ENCODE data around the gene TBRG1.

Gene TBRG1

DNA sequence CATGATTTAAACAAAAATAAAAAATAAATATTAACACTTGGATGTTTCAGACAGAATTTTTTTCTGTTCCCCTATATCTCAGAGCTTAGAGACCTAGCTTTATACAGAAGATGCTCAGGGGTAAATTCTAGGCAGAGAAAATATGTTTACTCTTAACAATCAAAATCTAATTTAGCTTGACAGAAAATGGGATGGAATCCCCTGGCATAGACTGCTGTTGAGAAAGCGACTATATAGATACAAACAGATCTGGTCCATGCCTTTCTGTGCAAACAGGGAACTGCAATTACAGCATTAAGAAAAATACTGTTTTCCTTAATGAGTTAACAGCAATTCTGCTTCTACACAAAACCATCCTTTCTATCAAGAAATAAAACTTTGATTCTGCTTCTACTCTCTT is 36.3 kb downstream of the TBRG1 start:
- DNase-seq (ENCODE audit: low read depth in 2 of 2): no peak

DNA sequence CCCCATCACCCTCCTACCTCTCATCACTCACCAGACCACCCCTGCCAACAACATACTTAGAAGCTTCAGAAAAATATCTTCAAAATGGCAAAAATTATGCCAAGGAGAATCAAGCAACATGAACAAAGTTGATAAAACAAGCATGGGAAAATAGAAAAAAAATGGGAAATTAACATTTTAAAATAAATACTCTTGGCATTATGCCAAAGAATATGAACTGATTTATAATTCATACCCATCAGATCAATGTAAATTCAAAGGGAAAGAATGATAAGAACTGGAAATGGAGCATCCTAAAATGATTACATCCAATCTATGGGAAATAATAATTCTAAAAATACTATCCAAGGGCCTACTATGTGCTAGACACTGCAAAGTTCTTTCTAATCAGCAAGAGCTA is 38.9 kb downstream of the TBRG1 start:
- DNase-seq (ENCODE audit: low read depth in 2 of 2): no peak

DNA sequence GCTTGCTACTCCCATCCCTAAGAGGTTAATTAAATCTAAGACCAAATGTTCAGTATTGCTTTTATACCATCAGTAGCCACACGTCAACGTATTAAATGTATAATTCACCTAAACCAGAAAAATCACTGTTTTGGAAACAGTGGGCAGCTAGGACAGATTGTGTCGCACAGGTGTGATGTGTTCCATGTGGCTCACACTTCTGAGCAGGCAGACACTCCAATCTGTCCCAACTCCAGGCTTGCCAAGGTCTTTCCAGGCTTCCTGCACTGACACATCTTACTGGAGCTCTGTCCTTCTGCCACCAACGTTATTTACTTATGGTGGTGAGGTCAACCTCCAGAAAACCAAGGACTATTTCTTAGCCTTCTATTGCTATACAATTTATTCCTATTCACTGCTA is 39.4 kb downstream of the TBRG1 start:
- no peak for DNase-seq (ENCODE audit: low read depth in 2 of 2)

DNA sequence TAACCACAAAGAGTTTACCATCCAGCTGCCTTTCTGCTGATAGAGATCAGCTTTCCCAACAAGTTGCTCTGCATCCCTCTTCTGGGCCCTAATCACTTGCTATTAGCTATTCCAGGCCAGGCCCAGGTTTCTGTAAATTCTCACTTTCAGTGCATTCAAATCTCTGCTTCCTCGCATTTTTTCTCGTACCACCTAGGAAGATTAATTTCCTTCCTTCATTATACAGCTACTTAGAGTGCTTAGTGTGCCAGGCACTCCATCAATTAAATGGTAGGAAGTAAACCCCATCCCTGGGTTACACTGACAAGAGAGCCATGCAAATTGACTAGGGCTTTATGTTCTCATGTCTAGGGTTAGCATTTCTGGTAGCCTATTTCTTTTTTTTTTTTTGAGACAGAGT is 41.2 kb downstream of the TBRG1 start:
- DNase-seq (ENCODE audit: low read depth in 2 of 2): no peak

DNA sequence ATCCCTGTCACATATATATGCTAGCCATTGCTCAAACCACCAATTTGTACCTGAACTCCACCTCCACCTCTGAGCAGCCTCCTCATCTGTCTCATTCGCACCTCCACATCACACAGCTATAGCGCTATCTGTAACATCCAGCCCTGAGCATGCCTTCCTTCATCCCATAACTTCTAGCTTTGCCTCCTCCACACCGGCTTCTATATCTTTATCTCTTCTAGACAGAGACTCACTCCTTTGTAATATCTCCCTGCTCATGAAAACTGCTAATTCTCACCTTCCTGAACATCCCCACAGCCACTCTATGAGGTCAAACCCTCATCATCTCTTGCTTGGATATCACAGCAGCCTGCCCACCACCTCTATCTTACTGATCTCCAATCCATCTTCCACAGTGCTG is 44.9 kb downstream of the TBRG1 start:
- DNase-seq (ENCODE audit: low read depth in 2 of 2): no peak

DNA sequence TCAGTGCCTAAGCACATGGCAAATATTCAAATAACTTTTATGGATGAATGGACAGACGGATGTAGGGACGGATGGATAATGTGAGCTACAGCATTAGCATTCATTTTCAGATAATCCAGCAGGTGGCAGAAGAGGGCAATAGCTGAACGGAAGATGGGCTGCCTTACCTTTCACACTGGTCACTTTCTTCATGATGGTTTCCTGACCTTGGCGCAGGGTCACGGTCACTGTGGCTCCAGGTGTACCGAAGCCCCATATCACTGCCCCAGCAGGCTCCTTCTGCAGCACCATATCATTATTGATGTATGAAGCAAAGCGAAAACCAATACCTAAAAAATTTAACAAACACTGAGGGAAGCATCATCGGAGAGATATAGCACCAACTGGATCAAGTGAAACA is 46.5 kb downstream of the TBRG1 start:
- peak in 1 of 2 donors; percentile 24 for DNase-seq (ENCODE audit: low read depth in 2 of 2)

DNA sequence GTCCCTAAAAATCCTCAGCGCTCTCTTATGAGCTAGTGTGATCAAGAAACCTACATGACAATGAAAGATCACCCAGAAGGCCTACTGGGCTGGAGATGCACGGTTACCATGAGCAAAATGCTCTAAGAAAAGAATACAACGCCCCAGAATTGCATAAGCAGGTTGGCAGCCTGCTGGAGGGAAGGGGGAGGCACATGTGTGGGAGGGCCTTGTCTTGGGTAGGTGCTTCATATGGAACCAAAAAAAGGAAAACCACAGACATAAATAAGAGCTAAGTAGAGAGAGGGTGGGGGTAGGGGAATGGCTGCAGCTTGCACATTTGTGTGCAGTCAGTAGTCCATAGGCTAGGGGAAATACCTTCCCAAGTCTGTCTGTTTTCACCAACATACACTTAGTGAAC is 48.1 kb downstream of the TBRG1 start:
- DNase-seq (ENCODE audit: low read depth in 2 of 2): no peak

DNA sequence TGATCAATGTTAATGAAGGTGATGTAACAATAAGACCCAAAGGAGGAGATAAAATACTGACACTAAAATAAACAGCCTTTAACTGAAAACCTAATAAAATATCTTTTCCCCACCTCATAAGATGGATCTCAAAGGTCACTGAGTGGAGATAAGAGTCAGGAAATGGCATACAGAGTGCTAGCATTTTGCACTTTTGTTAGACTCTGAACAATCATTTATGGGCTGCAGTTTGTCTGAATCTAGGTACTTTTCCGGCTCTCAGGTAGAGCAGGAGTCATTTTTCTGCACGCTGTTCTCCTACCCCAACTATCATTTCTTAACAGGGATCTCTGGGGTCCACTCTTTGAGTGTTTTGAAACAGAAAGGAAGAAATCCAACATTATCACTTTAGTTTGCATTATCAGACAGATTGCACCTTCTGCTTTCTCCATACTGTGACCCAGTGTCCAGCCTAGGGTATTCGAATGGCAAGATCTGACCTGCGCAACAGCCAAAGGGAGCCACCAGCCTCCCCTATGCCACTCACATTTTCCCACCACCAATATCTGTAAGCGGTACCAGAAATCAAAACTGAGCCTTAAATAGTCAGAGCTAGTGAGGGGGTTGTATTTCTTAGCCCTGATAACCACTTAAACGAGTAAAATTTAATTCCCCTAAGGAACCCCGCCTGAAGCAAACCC is 50.0 kb downstream of the TBRG1 start:
- DNase-seq (ENCODE audit: low read depth in 2 of 2): no peak

DNA sequence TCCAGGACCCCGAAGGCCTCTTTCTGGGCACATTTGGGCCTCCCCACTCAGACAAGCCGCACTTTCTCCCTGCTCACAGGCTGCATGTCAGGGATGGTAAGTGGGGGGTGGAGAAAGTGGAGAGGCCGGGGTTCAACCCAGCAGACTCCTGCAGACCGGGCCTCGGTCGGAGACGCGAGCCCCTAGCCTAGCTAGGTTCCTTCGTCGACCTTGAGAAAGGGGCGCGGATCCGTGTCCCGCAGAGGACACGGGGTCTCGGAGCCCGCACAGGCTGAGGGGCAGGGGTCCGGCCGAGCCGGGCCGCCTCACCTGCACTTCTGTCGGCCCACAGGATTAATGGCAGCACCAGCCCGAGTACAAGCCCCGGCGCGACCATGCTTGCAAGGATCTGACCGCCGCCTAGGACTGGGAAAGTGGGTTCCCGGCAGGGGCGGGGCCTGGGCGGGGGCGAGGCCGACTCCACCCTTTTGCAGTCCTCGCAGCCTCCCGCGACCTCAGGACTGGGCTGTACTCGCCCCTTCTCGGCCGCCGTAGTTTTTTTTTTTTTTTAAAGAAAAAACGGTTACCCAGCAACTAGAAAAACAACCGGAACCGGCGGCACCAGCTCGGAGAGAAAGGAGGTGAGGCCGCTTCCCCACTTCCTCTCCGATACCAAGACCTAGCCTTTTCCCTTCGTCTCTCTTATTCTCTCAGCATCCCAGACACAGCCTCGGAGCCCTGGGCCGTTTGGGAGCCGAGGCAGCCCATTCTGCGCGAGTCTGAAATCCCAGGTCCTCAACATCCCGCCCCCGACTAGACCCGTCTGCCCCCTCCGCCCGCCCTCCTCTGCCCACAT is 50.9 kb downstream of the TBRG1 start, which contains the start of the genes SIAE and SPA17:
TSS of gene SIAE (minus strand) at position 407 of the 835 bp plus-strand sequence. CDS start at position 376, 31 bp downstream.
TSS of gene SPA17 (plus strand) at position 572 of the 835 bp plus-strand sequence. CDS start 1,361 bp downstream, outside the sequence.
- peak; percentile 86 to 89 for DNase-seq (ENCODE audit: low read depth in 2 of 2)

DNA sequence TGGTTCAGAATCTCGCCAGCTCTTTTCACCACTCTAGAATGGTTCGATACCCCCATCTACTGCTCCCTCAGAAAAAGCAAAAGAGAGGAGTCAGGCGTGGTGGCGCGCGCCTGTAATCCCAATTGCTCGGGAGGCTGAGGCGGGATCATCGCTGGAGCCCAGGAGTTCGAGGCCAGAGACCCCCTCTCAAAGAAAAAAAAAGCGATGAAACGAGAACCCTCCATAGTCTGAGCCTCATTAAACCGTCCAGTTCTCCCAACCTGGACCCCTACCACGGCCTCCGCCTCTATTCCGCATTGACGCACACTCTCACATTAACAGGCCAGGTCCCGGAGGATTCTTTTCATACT is 51.5 kb downstream of the TBRG1 start:
- DNase-seq (ENCODE audit: low read depth in 2 of 2): no peak

DNA sequence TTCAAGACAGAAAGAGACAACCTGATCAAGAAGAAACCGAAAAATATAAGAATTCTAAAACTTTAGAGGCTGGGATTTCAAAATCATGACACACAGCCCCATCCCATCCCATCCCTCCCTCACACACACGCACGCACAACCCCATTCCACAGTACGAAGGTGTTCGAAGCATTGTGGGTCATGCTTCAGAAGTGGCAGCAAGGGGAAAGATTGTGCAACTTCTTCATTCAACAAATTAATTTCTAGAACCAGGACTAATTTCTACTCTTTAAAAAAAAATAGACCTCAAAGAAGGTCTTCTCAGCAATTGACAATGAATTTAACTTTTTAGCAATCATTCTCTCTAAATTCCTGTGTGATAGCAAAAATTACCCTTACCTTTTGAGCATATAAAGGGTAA is 51.9 kb downstream of the TBRG1 start:
- DNase-seq (ENCODE audit: low read depth in 2 of 2): no peak

DNA sequence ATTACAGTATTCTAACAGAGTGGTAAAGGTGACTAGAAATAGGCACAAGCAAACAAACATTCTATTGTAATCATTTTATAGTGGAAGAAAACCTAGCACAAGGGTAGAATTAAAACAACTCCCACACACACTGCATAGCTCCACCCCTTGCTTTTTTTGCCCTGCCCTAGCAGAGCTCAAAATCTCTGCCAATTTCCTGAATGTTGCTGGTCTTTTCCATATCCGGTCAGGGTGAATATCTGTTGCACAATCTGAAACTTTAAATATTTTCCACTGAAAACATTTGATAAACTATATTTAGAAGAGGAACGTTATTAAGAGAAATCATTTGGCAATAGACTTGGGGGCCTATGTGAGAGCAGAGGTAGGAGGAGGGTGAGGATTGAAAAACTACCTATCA is 53.7 kb downstream of the TBRG1 start:
- no peak for DNase-seq (ENCODE audit: low read depth in 2 of 2)

DNA sequence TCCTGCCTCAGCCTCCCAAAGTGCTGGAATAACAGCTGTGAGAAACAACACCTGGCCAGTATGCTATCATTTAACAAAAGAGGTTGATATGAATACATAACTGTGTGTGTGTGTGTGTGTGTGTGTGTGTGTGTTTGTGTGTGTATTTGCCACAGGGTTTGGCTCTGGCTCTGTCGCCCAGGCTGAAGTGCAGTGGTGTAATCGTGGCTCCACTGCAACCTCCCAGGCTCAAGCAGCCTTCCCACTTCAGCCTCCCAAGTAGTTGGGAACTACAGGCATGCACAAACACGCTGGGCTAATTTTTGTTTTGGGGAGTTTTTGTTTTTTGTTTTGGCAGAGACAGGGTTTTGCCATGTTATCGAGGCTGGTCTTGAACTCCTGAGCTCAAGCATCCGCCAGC is 55.8 kb downstream of the TBRG1 start:
- DNase-seq (ENCODE audit: low read depth in 2 of 2): no peak

DNA sequence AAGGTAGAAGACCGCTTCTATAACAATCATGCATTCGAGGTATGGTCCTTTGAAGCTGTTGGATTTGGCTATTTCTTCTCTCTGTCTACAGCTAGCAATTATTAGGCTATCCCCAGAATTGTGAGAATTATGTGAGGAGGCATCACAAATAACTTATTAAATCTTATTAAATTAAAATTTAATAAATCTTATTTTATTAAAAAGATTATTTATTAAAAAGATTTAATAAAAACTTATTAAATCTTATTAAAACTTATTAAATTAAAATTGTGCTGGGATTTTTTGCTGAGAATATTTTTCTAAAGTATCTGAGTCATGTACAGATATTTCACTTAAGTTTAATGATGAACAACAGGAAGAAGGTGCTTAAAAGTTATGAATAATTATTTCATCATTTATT is 58.8 kb downstream of the TBRG1 start:
- DNase-seq (ENCODE audit: low read depth in 2 of 2): no peak

DNA sequence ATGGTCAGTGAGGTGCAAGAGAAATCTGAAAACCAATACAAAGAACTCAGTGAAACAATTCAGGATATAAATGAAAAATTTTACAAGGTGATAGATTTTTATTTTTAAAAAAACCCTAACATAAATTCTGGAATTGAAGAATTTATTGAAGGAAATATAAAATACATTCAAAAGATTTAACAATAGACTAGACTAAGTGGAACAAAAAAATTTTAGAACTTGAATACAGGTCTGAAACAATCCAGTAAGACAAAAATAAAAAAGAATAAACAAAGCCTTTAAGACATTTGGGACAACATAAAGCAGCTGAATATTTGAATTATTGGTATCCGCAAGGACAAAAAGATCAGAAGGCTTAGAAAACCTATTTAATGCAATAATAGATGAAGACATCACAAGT is 59.8 kb downstream of the TBRG1 start:
- DNase-seq (ENCODE audit: low read depth in 2 of 2): no peak

Data from stimulated activated CD4-positive, alpha-beta T cell treated with anti-CD3 and anti-CD28 coated beads, Interleukin-4, amount 100 ng/mL, for 48 hours (primary cell).